ENCODE data around the gene ASIC1. TPM values are rescaled to one million over a fixed set of nuclear protein-coding genes. Genes with fewer than 3 reads are reported as not detected.

The ASIC1 gene
- total and polyA plus RNA-seq, 4 experiments from 2014 or later: 0.08 to 0.26 TPM; not detected in 2

DNA sequence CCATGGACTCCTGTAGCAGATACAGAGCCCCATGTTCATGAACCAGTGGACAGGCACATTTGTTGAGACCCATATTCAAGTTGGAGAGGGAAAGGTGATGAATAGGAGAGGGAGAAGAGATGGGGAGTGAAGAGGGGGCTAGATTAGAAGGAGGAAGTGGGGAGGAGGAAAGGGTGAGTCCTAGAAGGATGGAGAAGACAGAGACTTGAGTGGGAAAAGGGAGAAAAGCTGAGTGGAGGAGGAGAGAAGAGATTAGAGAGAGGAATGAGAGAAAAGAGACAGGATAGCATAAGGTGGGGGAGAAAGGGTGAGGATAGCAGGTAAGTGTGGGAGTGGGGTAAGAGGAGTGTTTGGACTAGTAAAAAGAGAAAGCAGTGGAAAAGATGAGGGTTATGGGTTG, 4.9 kb upstream of the ASIC1 start:
- intact Hi-C loops (cut with micrococcal nuclease): loop anchor here (10.0 kb wide), 1 partner anchor 188 kb away; no protein-coding TSS in a partner anchor
- DNase-seq: no peak
- Mint-ChIP-seq H3K4me3 (no peak overlapping the region), H3K27ac (no peak overlapping the region), H3K36me3 (no peaks in the 10 kb centered on the region), H3K4me1 (peaks cover 13 to 19% (median 15%) of the 10 kb centered on the region in 4 donors), H3K27me3 (peaks cover 46 to 56% of the 10 kb centered on the region in 2 donors), H3K9me3 (no peaks in the 10 kb centered on the region)
- H3K27me3 ChIP-seq (ENCODE audit: insufficient read depth, low read length): peaks cover 25% of the 10 kb centered on the region
- ChIA-PET CTCF (ENCODE audit: partially characterized antibody) (no interaction called here), POLR2A (ENCODE audit: partially characterized antibody) (no interaction called here)
- no peak overlapping the region for H3K27ac ChIP-seq (ENCODE audit: low read depth, low read length)
- H3K4me1 ChIP-seq (ENCODE audit: insufficient read depth, low read length): peaks cover 18% of the 10 kb centered on the region
- H3K4me3 ChIP-seq (ENCODE audit: low read length in 2 of 2): no peak overlapping the region
- no peaks in the 10 kb centered on the region for H3K9me3 ChIP-seq (ENCODE audit: control insufficient read depth in 1 of 2, low read length in 2 of 2)
- H3K36me3 ChIP-seq (ENCODE audit: insufficient read depth, low read length): no peaks in the 10 kb centered on the region

DNA sequence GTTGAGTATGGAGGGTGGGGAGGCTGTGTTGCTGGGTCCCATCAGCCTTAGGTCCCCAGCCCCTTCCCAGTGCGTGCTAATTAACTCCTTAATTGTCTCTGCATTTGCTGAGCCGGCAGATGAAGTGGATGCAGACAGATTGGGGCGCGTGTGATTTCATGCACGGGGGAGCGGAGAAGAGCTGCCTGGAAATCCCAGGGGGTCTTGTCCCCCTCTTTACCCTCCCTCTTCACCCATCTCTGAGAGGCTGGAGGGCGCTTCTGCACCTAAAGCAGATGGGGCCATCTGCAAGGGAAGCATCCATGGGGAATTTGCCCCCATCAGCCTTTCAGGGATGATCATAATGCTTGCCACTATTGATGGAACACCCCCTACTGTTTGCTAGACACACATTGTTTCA, 4.4 kb upstream of the ASIC1 start:
- Histone ChIP-seq H3K9me3 (ENCODE audit: control insufficient read depth in 1 of 2, low read length in 2 of 2) (no peaks in the 10 kb centered on the region), H3K27ac (ENCODE audit: low read depth, low read length) (no peak overlapping the region), H3K36me3 (ENCODE audit: insufficient read depth, low read length) (no peaks in the 10 kb centered on the region), H3K4me3 (ENCODE audit: low read length in 2 of 2) (no peak overlapping the region), H3K4me1 (ENCODE audit: insufficient read depth, low read length) (peaks cover 18% of the 10 kb centered on the region), H3K27me3 (ENCODE audit: insufficient read depth, low read length) (peaks cover 25% of the 10 kb centered on the region)
- Mint-ChIP-seq H3K9me3 (no peaks in the 10 kb centered on the region), H3K27ac (no peak overlapping the region), H3K36me3 (no peaks in the 10 kb centered on the region), H3K4me1 (peaks cover 13 to 19% (median 15%) of the 10 kb centered on the region in 4 donors), H3K27me3 (peaks cover 43 to 56% of the 10 kb centered on the region in 2 donors), H3K4me3 (no peak overlapping the region)
- CTCF ChIA-PET (ENCODE audit: partially characterized antibody): interaction anchor here (4.5 kb wide), 1 partner anchor 85 kb away, joined by 75 read pairs; no protein-coding TSS in a partner anchor
- DNase-seq: no peak
- POLR2A ChIA-PET (ENCODE audit: partially characterized antibody): no interaction called here
- intact Hi-C loops (cut with micrococcal nuclease): loop anchor here (10.0 kb wide), 1 partner anchor 188 kb away; no protein-coding TSS in a partner anchor

DNA sequence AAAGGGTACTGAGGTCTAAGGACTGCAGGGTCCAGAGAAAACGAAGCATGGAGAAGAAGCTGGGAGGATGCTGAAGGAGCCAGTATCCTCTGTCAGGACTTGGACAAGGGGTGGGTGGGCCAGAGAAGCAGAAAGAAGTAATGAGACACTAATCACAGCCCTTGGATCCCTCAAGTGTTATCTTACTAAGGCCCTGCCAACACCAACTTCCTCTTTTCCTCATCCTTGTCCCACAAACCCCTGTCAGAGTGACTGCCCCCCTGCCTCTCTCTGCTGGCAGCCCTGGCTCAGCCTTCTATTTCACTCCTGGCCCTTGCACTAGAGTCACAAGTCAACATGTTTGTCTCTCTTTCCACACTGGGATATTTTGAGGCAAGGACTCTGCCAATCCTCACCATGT, 3.8 kb upstream of the ASIC1 start:
- peaks cover 18% of the 10 kb centered on the region for H3K4me1 ChIP-seq (ENCODE audit: insufficient read depth, low read length)
- ChIA-PET CTCF (ENCODE audit: partially characterized antibody) (interaction anchor here (3.8 to 4.5 kb wide), 2 partner anchors 17 to 86 kb away, joined by 10 to 75 read pairs; no protein-coding TSS in a partner anchor), POLR2A (ENCODE audit: partially characterized antibody) (no interaction called here)
- no peak overlapping the region for H3K27ac Mint-ChIP-seq
- H3K27ac ChIP-seq (ENCODE audit: low read depth, low read length): no peak overlapping the region
- H3K27me3 Mint-ChIP-seq: peaks cover 39 to 60% of the 10 kb centered on the region in 2 donors
- no peak overlapping the region for H3K4me3 Mint-ChIP-seq
- H3K9me3 Mint-ChIP-seq: no peaks in the 10 kb centered on the region
- H3K4me3 ChIP-seq (ENCODE audit: low read length in 2 of 2): no peak overlapping the region
- H3K4me1 Mint-ChIP-seq: peaks cover 13 to 19% (median 15%) of the 10 kb centered on the region in 4 donors
- H3K9me3 ChIP-seq (ENCODE audit: control insufficient read depth in 1 of 2, low read length in 2 of 2): no peaks in the 10 kb centered on the region
- no peak for DNase-seq
- no peaks in the 10 kb centered on the region for H3K36me3 ChIP-seq (ENCODE audit: insufficient read depth, low read length)
- peaks cover 30% of the 10 kb centered on the region for H3K27me3 ChIP-seq (ENCODE audit: insufficient read depth, low read length)
- intact Hi-C loops (cut with micrococcal nuclease): loop anchor here (10.0 kb wide), 1 partner anchor 189 kb away; no protein-coding TSS in a partner anchor
- H3K36me3 Mint-ChIP-seq: no peaks in the 10 kb centered on the region

DNA sequence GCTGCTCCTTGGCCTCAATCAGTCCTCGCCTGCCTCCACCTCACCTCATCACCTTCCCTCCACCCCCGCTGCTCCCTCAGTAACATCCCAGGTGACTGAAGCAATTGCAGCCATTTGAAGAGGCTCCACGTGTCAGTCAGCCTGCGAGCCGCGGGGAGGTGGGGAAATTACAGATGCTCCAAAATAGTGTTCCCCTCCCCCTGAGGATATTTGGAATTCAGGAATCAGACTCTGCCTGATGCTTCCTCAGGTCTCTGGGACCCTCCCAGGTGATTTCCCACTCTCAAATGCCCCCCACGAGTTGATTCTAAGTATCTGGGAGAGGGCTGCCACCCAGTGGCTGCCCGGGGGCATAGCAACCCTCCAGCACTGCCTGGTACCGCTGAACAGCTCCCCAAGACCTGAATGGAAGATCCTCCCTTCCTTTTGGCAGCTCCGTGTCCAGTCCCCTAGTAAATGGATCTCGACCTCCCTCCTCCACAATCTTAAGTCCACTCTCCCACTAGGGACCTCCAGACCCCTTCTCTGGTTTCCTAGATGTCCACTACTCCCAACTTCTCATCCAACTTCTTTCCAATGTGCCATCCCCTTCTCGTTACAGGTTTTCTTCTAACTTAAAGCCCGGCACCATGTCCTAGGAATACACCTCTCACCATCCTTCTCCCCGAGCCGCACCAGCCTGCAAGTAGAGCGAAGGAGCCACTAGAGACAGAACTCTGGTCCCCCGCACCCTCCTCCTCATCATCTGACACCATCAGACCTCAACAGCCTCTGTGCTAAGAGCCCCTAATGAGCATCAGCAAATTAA, 1.4 kb upstream of the ASIC1 start:
- H3K27ac Mint-ChIP-seq: no peak overlapping the region
- H3K4me1 Mint-ChIP-seq: peaks cover 17 to 35% (median 24%) of the 10 kb centered on the region in 4 donors
- no peaks in the 10 kb centered on the region for H3K36me3 Mint-ChIP-seq
- CTCF ChIA-PET (ENCODE audit: partially characterized antibody): interaction anchor here (0.8 to 4.5 kb wide), 18 partner anchors 8 to 770 kb away, joined by 3 to 75 read pairs (median 4); partner anchors contain the start of gene RACGAP1
- H3K4me3 ChIP-seq (ENCODE audit: low read length in 2 of 2): peak overlapping the region in 1 of 2 donors; percentile 15
- peaks cover 45 to 61% of the 10 kb centered on the region in 2 donors for H3K27me3 Mint-ChIP-seq
- intact Hi-C loops (cut with micrococcal nuclease): loop anchor here (2.0 to 10.0 kb wide), 3 partner anchors 17 to 279 kb away; no protein-coding TSS in a partner anchor
- no peaks in the 10 kb centered on the region for H3K9me3 Mint-ChIP-seq
- peak; percentile 51 to 60 (median 54) for DNase-seq
- no peak overlapping the region for H3K27ac ChIP-seq (ENCODE audit: low read depth, low read length)
- peaks cover 24% of the 10 kb centered on the region for H3K4me1 ChIP-seq (ENCODE audit: insufficient read depth, low read length)
- H3K36me3 ChIP-seq (ENCODE audit: insufficient read depth, low read length): no peaks in the 10 kb centered on the region
- peaks cover 22% of the 10 kb centered on the region for H3K27me3 ChIP-seq (ENCODE audit: insufficient read depth, low read length)
- no peaks in the 10 kb centered on the region for H3K9me3 ChIP-seq (ENCODE audit: control insufficient read depth in 1 of 2, low read length in 2 of 2)
- peak overlapping the region; percentile 43 to 94 (median 77) for H3K4me3 Mint-ChIP-seq
- POLR2A ChIA-PET (ENCODE audit: partially characterized antibody): interaction anchor here (1.8 to 2.0 kb wide), 2 partner anchors 56 to 89 kb away, joined by 4 to 6 read pairs; partner anchors contain the start of gene COX14

DNA sequence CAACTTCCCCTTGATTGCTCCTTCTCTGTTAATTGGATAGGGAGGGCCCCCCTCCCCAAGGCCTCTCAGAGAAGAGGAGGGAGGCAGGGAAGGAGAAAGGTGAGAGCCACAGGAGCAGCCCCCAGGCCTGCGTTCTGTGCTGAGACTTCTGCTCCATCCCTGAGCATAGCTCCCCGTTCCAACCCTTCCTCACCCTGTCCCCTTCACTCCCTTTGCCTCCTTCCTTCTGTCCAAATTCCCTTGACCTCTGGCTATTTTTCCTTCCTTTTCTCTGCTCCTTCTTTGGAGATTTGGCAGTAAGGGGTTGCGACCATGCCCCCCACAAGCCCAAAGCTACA, 788 bp upstream of the ASIC1 start:
- no peaks in the 10 kb centered on the region for H3K36me3 ChIP-seq (ENCODE audit: insufficient read depth, low read length)
- ChIA-PET CTCF (ENCODE audit: partially characterized antibody) (interaction anchor here (0.9 to 4.5 kb wide), 14 partner anchors 10 to 769 kb away, joined by 3 to 75 read pairs (median 7); partner anchors contain the start of gene RACGAP1), POLR2A (ENCODE audit: partially characterized antibody) (interaction anchor here (1.8 to 2.0 kb wide), 2 partner anchors 55 to 89 kb away, joined by 4 to 6 read pairs; partner anchors contain the start of gene COX14)
- peak overlapping the region in 1 of 7 donors; percentile 41 for H3K27ac Mint-ChIP-seq
- H3K4me3 Mint-ChIP-seq: peak overlapping the region in 7 of 8 donors; percentile 84 to 94 (median 91)
- intact Hi-C loops (cut with micrococcal nuclease): loop anchor here (2.0 to 10.0 kb wide), 3 partner anchors 18 to 279 kb away; no protein-coding TSS in a partner anchor
- no peak overlapping the region for H3K27ac ChIP-seq (ENCODE audit: low read depth, low read length)
- no peak for DNase-seq
- H3K4me1 Mint-ChIP-seq: peaks cover 17 to 37% (median 24%) of the 10 kb centered on the region in 4 donors
- H3K9me3 Mint-ChIP-seq: no peaks in the 10 kb centered on the region
- H3K27me3 Mint-ChIP-seq: peaks cover 45 to 61% of the 10 kb centered on the region in 2 donors
- no peaks in the 10 kb centered on the region for H3K36me3 Mint-ChIP-seq
- H3K9me3 ChIP-seq (ENCODE audit: control insufficient read depth in 1 of 2, low read length in 2 of 2): no peaks in the 10 kb centered on the region
- H3K27me3 ChIP-seq (ENCODE audit: insufficient read depth, low read length): peaks cover 22% of the 10 kb centered on the region
- H3K4me3 ChIP-seq (ENCODE audit: low read length in 2 of 2): peak overlapping the region; percentile 34 to 52
- H3K4me1 ChIP-seq (ENCODE audit: insufficient read depth, low read length): peaks cover 24% of the 10 kb centered on the region

DNA sequence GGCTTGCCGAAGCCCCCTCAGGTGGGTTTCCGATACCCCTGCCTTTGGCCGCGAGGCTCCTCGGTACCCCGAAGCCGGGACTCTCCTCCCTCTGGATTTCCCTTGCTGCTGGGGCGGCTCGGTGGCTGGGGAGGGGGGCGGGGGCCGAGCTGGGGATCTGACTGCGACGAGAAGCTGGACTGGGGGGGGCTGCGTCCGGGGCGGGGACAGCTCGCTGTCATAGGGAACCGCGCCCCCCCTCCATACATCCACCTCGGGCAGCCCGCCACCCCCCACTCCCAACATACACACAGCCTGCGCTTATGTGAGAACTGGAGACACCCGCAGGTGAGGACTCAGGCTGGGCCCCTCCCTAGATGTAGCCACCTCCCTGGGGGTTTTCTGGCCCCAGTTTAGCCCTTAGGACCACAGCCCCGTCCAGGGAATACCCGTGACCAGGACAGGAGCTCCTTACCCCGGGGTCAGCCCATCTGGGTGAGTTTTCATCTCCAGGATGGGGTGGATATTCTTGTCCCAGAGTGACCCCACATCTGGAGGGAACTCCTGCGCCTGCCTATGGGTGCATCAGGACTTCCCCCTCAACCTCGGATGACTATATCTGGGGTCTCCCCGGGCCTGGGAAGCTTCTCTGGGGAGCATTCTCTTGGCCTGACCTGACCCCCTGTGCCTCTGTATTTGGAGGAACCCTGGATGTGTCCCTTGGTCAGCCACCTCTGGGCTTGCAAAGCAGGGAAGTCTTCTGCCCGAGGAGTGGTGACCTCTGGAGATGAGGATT, 687 bp downstream of the ASIC1 start:
- H3K27me3 Mint-ChIP-seq: peaks cover 37 to 52% of the 10 kb centered on the region in 2 donors
- CTCF ChIA-PET (ENCODE audit: partially characterized antibody): interaction anchor here (1.2 to 2.9 kb wide), 4 partner anchors 11 to 90 kb away, joined by 3 to 17 read pairs (median 8); partner anchors contain the start of gene SMARCD1

More for the DNA sequence above, 687 bp downstream of the ASIC1 start:
- POLR2A ChIA-PET (ENCODE audit: partially characterized antibody): no interaction called here
- Mint-ChIP-seq H3K4me1 (peaks cover 17 to 37% (median 24%) of the 10 kb centered on the region in 4 donors), H3K9me3 (no peaks in the 10 kb centered on the region), H3K4me3 (peak overlapping the region in 6 of 8 donors; percentile 33 to 74 (median 56)), H3K36me3 (no peaks in the 10 kb centered on the region), H3K27ac (no peak overlapping the region)
- peaks cover 24% of the 10 kb centered on the region for H3K4me1 ChIP-seq (ENCODE audit: insufficient read depth, low read length)
- H3K27ac ChIP-seq (ENCODE audit: low read depth, low read length): no peak overlapping the region
- H3K9me3 ChIP-seq (ENCODE audit: control insufficient read depth in 1 of 2, low read length in 2 of 2): no peaks in the 10 kb centered on the region
- no peak overlapping the region for H3K4me3 ChIP-seq (ENCODE audit: low read length in 2 of 2)
- H3K27me3 ChIP-seq (ENCODE audit: insufficient read depth, low read length): peaks cover 15% of the 10 kb centered on the region
- DNase-seq: no peak
- intact Hi-C loops (cut with micrococcal nuclease): loop anchor here (2.0 to 10.0 kb wide), 3 partner anchors 19 to 281 kb away; no protein-coding TSS in a partner anchor
- no peaks in the 10 kb centered on the region for H3K36me3 ChIP-seq (ENCODE audit: insufficient read depth, low read length)
